Spleen (tissue), 7 donors: ENCODE data around the gene SAT1.

Experiments used
- CTCF ChIP-seq, 11 experiments: fragments of 200-600 bp in 7 of 11; fragments of 450-650 bp in 4 of 11; sonication (generic) in 4 of 11; IDR thresholded peaks in 8 of 11; conservative IDR thresholded peaks in 3 of 11; 1 replicate in 7 of 11; 2 replicates in 4 of 11; pipeline versions ENCODE4 v1.4.0 to v1.8.0; 2016 to 2021; ENCODE audit warnings: antibody characterized with exemption in 11 of 11, inconsistent platforms in 4 of 11, mild to moderate bottlenecking in 1 of 11
- POLR2AphosphoS5 ChIP-seq, 3 donors: sonication (generic); formaldehyde crosslinking; IDR thresholded peaks; one replicate each; pipeline ENCODE4 v1.5.1; 2017; ENCODE audit warnings: antibody characterized with exemption in 3 of 3
- donor health status: DM: no; HTN: no; CAD: no; lungs with moderate emphysema.
- donor health status: DM: no; HTN: no; CAD: no.
- donor health status: DM: no; HTN: no; CAD: no.

- TF ChIP-seq CTCF (IDR thresholded peaks at IDR 0.05 in 8 of 11, conservative IDR thresholded peaks at IDR 0.05 in 3 of 11) (no peak), POLR2AphosphoS5 (IDR thresholded peaks at IDR 0.05) (no peak)
Measured at GRCh38 chrX:23787745-23788118, 4.8 kb downstream of the SAT1 start.
